Endothelial cell (in vitro differentiated cells): ENCODE results near the gene SIGMAR1. TPM values are rescaled to one million over a fixed set of nuclear protein-coding genes. Genes with fewer than 3 reads are reported as not detected.
A peak's percentile ranks its signal among the peaks of the same experiment; 100 is the strongest.

Source experiments
- DNase-seq: peaks from one replicate; pipeline ENCODE4 v3.0.0; 2021; ENCODE audit warnings: low spot score
- H3K27ac Mint-ChIP-seq: one replicate; pipeline ENCODE4 v1.8.0; 2021; ENCODE audit warnings: mixed read lengths, inconsistent platforms; ENCODE audit not compliant: unreplicated experiment
- H3K27me3 Mint-ChIP-seq: one replicate; pipeline ENCODE4 v1.8.0; 2021; ENCODE audit warnings: mild to moderate bottlenecking, moderate library complexity, mixed read lengths, inconsistent platforms; ENCODE audit not compliant: unreplicated experiment
- H3K36me3 Mint-ChIP-seq: one replicate; pipeline ENCODE4 v1.8.0; 2021; ENCODE audit warnings: mild to moderate bottlenecking, low read depth, mixed read lengths, inconsistent platforms; ENCODE audit not compliant: unreplicated experiment
- H3K4me1 Mint-ChIP-seq: one replicate; pipeline ENCODE4 v1.8.0; 2021; ENCODE audit warnings: mild to moderate bottlenecking, mixed read lengths, inconsistent platforms; ENCODE audit not compliant: unreplicated experiment
- H3K4me3 Mint-ChIP-seq: one replicate; pipeline ENCODE4 v1.8.0; 2021; ENCODE audit warnings: mild to moderate bottlenecking, mixed read lengths, inconsistent platforms; ENCODE audit not compliant: unreplicated experiment
- H3K9me3 Mint-ChIP-seq: one replicate; pipeline ENCODE4 v1.8.0; 2021; ENCODE audit warnings: mixed read lengths, inconsistent platforms; ENCODE audit not compliant: unreplicated experiment
- CTCF ChIP-seq: fragments of 200-600 bp; sonication (generic); IDR thresholded peaks from one replicate; pipeline ENCODE4 v1.5.0; 2021; ENCODE audit warnings: antibody characterized with exemption; ENCODE audit not compliant: unreplicated experiment
- total RNA-seq: library from RNA; stranded (reverse); fragmentation: NEBNext Ultra II Directional; extraction: Animal tissue kit (Norgen Biotek cat#: 25700); gene quantifications from one replicate; pipeline ENCODE4 v1.2.1, GENCODE V29; 2021; ENCODE audit not compliant: unreplicated experiment

The SIGMAR1 gene
- total RNA-seq, 1 donor from 2014 or later: 25.9 TPM

GRCh38 chr9:34663303-34663605, 25.7 kb upstream of the SIGMAR1 start:
- H3K4me1 Mint-ChIP-seq: peaks cover 23% of the 10 kb centered on the region
- TF ChIP-seq CTCF: no peak
- no peak overlapping the region for H3K27ac Mint-ChIP-seq
- peaks cover 14% of the 10 kb centered on the region for H3K36me3 Mint-ChIP-seq
- H3K9me3 Mint-ChIP-seq: no peaks in the 10 kb centered on the region
- peaks cover 15% of the 10 kb centered on the region for H3K27me3 Mint-ChIP-seq
- no peak for DNase-seq
- no peak overlapping the region for H3K4me3 Mint-ChIP-seq

- no peaks in the 10 kb centered on the region for H3K9me3 Mint-ChIP-seq
- H3K4me3 Mint-ChIP-seq: peak within 1 kb of the TSS; percentile 65
- H3K27me3 Mint-ChIP-seq: peaks cover 15% of the 10 kb centered on the region
- DNase-seq: no peak
- H3K27ac Mint-ChIP-seq: no peak within 1 kb of the TSS
- peaks cover 14% of the 10 kb centered on the region for H3K36me3 Mint-ChIP-seq
- no peak for TF ChIP-seq CTCF
- H3K4me1 Mint-ChIP-seq: peaks cover 23% of the 10 kb centered on the region
Measured at GRCh38 chr9:34662526-34663302, 25.1 kb upstream of the SIGMAR1 start, which contains the start of gene CCL27. TSS of gene CCL27 (minus strand) at chr9:34662657. CDS start at chr9:34662633, 24 bp downstream.

GRCh38 chr9:34659592-34660253, 22.1 kb upstream of the SIGMAR1 start:
- Mint-ChIP-seq H3K9me3 (no peaks in the 10 kb centered on the region), H3K36me3 (peaks cover 14% of the 10 kb centered on the region), H3K4me3 (no peak overlapping the region), H3K4me1 (peaks cover 20% of the 10 kb centered on the region), H3K27me3 (peaks cover 20% of the 10 kb centered on the region), H3K27ac (no peak overlapping the region)
- TF ChIP-seq CTCF: no peak
- DNase-seq: no peak

- no peak for TF ChIP-seq CTCF
- Mint-ChIP-seq H3K27ac (no peak overlapping the region), H3K36me3 (peaks cover 14% of the 10 kb centered on the region), H3K4me1 (peaks cover 13% of the 10 kb centered on the region), H3K4me3 (no peak overlapping the region), H3K27me3 (peaks cover 17% of the 10 kb centered on the region), H3K9me3 (no peaks in the 10 kb centered on the region)
- DNase-seq: no peak
Measured at GRCh38 chr9:34658461-34658860, 20.9 kb upstream of the SIGMAR1 start.

GRCh38 chr9:34656992-34657391, 19.4 kb upstream of the SIGMAR1 start:
- TF ChIP-seq CTCF: no peak
- peaks cover 19% of the 10 kb centered on the region for H3K4me1 Mint-ChIP-seq
- H3K27me3 Mint-ChIP-seq: peaks cover 15% of the 10 kb centered on the region
- H3K27ac Mint-ChIP-seq: no peak overlapping the region
- no peaks in the 10 kb centered on the region for H3K9me3 Mint-ChIP-seq
- H3K36me3 Mint-ChIP-seq: peaks cover 12% of the 10 kb centered on the region
- DNase-seq: no peak
- H3K4me3 Mint-ChIP-seq: no peak overlapping the region
